ENCODE measurements around the gene CYRIA.

Gene CYRIA

GRCh38 chr2:16645088-16645487, 20.5 kb downstream of the CYRIA start:
- H3K4me3 ChIP-seq (ENCODE audit: low read length): no peak overlapping the region
- TF ChIP-seq, protein P1, sequence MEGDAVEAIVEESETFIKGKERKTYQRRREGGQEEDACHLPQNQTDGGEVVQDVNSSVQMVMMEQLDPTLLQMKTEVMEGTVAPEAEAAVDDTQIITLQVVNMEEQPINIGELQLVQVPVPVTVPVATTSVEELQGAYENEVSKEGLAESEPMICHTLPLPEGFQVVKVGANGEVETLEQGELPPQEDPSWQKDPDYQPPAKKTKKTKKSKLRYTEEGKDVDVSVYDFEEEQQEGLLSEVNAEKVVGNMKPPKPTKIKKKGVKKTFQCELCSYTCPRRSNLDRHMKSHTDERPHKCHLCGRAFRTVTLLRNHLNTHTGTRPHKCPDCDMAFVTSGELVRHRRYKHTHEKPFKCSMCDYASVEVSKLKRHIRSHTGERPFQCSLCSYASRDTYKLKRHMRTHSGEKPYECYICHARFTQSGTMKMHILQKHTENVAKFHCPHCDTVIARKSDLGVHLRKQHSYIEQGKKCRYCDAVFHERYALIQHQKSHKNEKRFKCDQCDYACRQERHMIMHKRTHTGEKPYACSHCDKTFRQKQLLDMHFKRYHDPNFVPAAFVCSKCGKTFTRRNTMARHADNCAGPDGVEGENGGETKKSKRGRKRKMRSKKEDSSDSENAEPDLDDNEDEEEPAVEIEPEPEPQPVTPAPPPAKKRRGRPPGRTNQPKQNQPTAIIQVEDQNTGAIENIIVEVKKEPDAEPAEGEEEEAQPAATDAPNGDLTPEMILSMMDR (conservative IDR thresholded peaks at IDR 0.05; ENCODE audit: low read depth, low read length): no peak
- DNase-seq (ENCODE audit: low read depth): no peak

GRCh38 chr2:16644221-16644925, 21.3 kb downstream of the CYRIA start:
- TF ChIP-seq, protein P1 (conservative IDR thresholded peaks at IDR 0.05; ENCODE audit: low read depth, low read length): no peak
- DNase-seq (ENCODE audit: low read depth): no peak
- no peak overlapping the region for H3K4me3 ChIP-seq (ENCODE audit: low read length)

GRCh38 chr2:16643099-16643498, 22.5 kb downstream of the CYRIA start:
- no peak for DNase-seq (ENCODE audit: low read depth)
- H3K4me3 ChIP-seq (ENCODE audit: low read length): no peak overlapping the region
- TF ChIP-seq, protein P1 (conservative IDR thresholded peaks at IDR 0.05; ENCODE audit: low read depth, low read length): no peak

DNA sequence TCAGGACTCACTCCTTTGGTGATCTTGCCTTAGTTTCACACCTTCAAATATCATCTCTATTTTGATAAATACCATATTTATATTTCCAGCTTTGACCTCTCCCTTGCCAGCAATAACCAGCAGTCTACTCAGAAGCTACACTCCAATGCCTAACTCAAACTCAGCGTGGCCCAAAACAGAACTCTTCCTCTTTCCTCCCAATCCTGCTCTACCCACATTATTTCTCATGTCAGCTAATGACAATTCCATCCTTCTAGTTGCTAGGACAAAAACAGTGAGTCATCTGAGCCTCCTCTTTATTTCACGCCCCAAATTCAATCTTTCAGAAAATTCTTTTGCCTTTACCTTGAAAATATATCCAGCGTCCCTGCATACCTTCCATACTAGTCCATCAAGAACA, 23.5 kb downstream of the CYRIA start:
- no peak for DNase-seq (ENCODE audit: low read depth)
- TF ChIP-seq, protein P1 (conservative IDR thresholded peaks at IDR 0.05; ENCODE audit: low read depth, low read length): no peak
- H3K4me3 ChIP-seq (ENCODE audit: low read length): no peak overlapping the region

- no peak overlapping the region for H3K4me3 ChIP-seq (ENCODE audit: low read length)
- DNase-seq (ENCODE audit: low read depth): no peak
- TF ChIP-seq, protein P1 (conservative IDR thresholded peaks at IDR 0.05; ENCODE audit: low read depth, low read length): no peak
Measured at GRCh38 chr2:16641509-16641908, 24.1 kb downstream of the CYRIA start.

GRCh38 chr2:16640867-16641266, 24.8 kb downstream of the CYRIA start:
- no peak for DNase-seq (ENCODE audit: low read depth)
- H3K4me3 ChIP-seq (ENCODE audit: low read length): no peak overlapping the region
- TF ChIP-seq, protein P1 (conservative IDR thresholded peaks at IDR 0.05; ENCODE audit: low read depth, low read length): no peak

DNA sequence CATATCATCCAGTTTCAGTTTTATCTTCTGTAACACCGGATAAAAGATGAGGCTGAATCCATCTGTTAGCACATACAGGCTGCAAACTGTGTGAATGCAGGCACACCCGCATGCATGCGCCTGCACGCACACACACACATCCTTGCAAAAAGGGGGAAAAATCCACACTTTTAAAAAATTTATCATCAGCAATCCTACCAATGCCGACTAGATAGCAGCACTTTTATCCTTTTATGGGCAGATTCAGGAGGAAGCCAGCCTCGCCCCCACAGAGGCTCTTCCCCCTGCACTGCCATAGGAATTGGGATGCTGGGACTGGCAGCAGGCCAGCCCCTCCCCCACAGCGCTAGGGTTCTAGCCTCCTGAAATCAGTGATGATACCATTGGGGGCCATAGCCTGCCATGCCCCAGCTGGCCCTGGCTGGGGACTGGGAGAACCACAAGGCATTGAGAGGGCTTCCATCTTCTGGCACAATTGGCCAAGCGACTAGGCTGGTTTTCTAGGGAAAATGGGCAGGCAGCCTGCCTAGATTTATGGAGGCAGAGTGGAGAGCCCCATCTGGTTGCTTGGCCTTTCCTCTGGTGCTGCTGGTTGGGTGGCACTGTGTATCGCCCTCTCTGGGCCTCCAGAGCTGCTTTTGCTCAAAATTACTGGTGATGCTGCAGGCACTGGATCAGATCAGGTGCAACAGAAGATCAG, 25.5 kb downstream of the CYRIA start:
- no peak overlapping the region for H3K4me3 ChIP-seq (ENCODE audit: low read length)
- TF ChIP-seq, protein P1 (conservative IDR thresholded peaks at IDR 0.05; ENCODE audit: low read depth, low read length): no peak
- no peak for DNase-seq (ENCODE audit: low read depth)

Data from retinal pigment epithelial cell (primary cell).